HG03064 (cell line): ENCODE data around the gene DHX32.
"Not testable (repeated sequence)": the region's sequence is repeated elsewhere in the genome, so short reads cannot be mapped to it uniquely, and the experiment has no call there.

ENCODE experiments used
- ATAC-seq: cut with Tn5 transposase; IDR thresholded peaks from one replicate; pipeline ENCODE4 v1.9.1; 2021; ENCODE audit warnings: low read depth; ENCODE audit not compliant: unreplicated experiment

Gene DHX32

GRCh38 chr10:125896088-125896934 lies 15.2 kb upstream of the DHX32 start, which contains the start of gene FANK1:
FANK1 (plus strand) TSS chr10:125896564; CDS start chr10:125896643, 79 bp downstream.
- peak; percentile 89 for ATAC-seq

DNA sequence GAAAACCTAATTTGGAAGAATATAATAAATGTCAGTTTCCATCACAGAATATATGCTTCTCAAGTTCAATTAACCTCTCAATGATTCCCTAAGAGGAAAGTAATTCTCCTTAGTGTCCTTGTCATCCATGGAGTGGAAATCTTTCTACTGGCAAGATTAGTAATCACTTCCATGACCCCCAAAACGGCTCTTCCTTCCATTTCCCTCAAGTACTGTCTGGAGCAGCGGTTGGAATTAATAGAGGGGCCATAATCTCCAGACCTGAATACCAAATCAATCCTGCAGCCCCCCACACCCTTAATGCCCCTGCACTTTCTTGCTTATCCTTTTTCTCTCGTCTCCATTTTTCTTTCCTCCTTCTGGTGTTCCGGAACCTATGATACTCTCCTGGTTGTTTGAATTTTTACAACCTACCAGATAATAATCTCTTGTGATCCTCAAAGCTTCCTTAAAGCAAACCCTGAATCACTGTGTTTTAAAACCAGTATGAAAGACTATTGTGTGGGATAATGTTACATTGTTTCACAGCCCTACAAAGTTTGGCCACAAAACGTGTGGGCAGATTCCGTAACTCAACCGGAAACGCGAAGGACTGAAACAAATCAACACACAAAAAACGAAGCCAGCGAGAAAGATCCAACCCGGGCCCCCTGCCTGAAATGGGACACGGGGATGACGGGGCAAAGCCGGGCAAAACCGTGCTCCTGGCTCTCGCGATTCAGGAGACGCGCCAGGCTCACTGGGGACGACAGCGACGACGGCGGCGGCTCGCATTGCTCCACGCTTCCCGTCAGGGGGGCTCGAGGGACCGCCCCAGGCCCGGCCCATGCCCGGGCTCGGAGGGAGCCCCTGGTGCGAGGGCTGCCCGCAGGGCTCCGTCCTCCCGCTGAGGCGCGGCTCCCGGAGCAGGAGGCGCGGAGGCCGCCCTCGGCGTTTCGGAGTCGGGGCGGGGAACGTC lies 14.3 kb upstream of the DHX32 start:
- ATAC-seq, result peak; percentile 55

GRCh38 chr10:125894176-125894575 lies 13.1 kb upstream of the DHX32 start:
- ATAC-seq, result not testable (repeated sequence)

DNA sequence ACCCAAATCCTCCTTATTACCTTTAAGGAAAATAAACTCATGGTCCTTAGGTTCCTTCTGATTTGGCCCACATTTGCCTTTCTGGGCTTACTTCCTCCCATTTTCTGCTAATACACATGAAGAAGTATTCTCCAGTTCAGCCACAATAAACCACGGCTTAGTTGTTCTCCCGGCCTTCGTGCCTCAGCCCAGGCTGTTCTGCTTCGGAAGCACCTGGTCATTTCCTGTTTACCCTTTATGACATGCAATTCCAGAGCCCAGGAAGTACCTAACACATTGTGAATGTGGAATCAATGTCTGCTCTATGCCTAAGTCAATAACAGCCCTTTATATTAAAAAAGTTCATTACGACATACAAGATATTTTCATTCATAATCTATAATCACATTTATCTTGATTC lies 11.3 kb upstream of the DHX32 start:
- ATAC-seq, result not testable (repeated sequence)

DNA sequence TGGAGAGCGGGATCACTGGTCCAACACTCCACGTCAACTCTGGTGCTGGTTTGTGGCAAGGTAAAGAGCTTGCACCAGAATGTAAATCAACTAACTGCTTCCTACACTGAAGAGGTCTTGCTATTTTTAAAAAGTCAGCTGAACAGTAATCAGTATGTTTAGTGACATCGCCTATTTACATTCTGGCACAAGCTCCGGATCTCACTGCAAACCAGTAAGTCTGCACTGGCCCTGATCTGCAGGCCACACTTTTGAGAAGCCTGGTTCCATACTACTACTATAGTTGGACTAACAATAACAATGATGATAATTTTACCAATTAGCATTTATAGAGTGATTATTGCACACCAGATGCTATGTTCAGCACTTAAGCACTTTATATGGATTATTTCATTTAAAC lies 8.3 kb upstream of the DHX32 start:
- ATAC-seq, result not testable (repeated sequence)

GRCh38 chr10:125886914-125887512 lies 5.9 kb upstream of the DHX32 start:
- no peak for ATAC-seq

DNA sequence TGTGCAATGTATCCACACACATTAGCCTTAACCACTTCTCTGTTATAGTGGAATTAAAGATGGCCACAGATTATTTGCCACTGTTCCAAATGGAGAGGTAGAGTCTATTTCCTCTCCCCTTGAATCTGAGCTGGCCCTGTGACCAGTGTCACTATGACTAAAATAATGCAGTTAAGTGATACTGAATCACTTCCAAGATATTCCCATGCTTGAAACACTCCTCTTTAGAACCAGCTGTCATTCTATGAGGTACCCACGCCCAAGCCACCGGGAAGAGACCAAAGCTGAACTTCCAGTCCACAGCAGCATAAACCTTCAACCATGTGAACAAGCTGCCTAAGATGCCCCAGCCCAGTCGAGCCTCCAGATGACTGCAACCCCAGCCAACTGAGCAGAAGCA lies 2.1 kb upstream of the DHX32 start:
- no peak for ATAC-seq

DNA sequence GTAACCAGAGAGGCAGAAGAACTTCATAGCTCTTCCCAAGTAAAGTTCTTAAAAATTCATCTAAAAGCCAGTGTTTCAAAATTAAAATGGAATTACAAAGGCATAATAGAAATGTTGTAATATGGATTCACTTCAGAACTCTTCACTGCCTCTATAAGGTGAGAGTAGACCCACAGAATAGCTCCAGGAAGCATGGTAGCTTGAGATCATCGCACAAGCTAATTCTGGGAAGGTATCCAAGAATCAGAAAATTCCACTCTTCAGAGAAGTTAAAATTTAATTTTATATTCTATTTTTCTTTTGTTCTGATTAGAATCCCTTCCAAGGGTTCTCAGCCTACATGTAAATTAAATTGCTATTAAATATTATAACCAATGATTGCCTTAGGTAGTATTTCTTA lies 1.5 kb upstream of the DHX32 start:
- ATAC-seq, result no peak

DNA sequence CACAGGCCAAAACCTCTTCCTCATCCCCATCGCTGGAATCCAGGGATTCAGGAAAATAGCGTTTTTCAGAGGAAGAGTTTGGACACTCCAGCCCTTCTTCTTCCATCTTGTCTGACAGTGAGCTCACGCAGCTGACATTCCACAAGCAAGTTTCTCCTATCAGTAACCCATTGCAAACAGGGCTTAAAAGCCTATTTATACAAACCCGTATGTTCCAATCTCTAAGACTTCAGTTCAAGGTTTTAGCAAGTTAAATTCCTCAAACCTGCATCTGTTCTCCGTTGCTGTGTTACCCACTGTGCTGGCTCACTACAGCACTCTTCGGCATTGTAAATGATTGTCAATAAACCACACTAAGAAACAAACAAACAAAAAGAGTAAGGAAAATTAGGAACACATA lies 373 bp downstream of the DHX32 start:
- no peak for ATAC-seq

- ATAC-seq, result no peak
Observed at GRCh38 chr10:125878957-125879835, 1.9 kb downstream of the DHX32 start.

GRCh38 chr10:125871338-125871737 lies 9.8 kb downstream of the DHX32 start:
- no peak for ATAC-seq

GRCh38 chr10:125868372-125868975 lies 12.6 kb downstream of the DHX32 start:
- ATAC-seq, result no peak

DNA sequence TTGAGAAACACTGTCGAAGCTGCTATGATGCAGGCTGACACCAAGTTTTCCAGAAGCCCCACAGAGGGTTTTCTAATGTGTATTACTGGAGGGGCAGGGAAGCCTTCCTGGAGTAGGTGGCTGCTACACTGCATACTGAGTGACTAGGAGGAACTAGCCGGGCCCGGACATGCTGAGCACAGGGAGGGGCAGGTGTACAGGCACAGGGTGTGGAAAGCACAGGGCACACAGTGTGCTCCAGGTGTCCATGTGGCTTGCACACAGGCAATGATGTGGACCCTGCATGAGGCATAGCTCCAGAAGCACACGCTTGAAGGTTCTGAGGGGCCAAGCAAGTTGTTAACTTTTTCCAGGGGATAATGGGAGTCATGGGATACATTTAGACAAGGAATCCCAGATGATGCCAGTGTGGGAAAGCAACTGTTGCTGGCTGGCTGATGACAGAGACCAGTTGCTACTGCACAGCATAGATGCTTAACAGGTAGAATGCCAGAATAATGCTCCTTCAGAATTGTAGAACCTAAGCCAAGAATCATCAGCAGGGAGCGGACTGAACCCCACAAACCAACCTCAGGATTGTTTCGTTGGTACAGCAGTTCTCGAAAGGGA lies 14.6 kb downstream of the DHX32 start:
- no peak for ATAC-seq

- no peak for ATAC-seq
Observed at GRCh38 chr10:125865120-125865519, 16.0 kb downstream of the DHX32 start.

DNA sequence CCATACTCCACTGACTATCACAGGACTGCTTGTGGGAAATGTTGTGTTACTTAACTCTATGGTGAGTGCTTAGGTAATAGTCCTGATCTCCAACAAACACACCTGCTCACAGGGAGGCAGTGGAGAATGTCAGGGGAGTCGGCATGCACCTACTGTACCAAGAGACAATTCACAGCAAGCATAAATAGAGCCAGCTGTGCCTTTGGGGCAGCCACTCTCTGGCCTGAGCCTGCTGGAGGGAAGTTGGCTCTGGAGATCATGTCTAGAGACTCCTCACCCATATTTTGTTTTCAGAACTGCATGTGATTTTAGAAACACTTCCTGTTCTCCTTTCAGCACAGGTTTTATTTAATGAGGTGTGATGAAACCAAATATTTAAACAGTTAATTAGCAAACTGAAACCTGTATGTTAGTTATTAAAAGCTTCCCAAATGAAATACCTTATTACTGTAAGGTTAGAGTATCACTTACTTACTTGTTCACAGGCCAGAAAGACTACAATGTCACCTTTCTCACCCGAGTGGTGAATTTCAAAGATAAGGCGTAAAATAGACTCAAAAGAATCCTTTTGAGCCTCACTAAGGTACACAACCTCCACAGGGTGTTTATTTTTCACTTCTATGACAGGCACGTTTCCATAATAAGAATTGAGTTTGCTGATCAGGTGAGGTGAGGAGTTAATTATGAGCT lies 21.8 kb downstream of the DHX32 start:
- no peak for ATAC-seq

DNA sequence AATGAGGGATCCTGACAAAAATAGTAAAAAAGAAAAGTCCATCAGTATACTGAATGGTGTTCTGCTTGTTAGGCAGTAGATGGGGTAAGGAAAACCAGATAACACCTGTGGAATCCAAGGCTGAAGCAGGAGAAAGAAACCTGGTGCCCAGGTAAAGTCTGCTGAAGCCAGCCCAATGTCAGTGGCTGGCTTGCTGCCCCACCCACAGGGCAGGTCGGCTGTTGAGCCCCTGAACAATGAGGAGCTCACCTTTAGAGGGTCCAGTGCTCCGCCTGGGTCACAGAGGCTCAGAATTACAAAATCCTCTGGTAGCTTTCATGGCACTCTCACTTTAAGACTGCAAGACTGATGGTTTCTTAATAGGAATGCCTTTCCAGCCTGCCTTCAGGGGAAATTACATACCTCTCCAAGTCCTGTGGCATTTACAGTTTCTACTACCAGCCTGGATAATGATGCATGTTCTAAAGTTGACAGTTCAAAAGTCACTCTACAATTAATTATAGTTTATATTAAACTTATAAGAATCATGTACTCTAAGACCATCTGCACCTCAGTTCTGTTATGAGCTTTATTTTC lies 23.8 kb downstream of the DHX32 start:
- no peak for ATAC-seq

DNA sequence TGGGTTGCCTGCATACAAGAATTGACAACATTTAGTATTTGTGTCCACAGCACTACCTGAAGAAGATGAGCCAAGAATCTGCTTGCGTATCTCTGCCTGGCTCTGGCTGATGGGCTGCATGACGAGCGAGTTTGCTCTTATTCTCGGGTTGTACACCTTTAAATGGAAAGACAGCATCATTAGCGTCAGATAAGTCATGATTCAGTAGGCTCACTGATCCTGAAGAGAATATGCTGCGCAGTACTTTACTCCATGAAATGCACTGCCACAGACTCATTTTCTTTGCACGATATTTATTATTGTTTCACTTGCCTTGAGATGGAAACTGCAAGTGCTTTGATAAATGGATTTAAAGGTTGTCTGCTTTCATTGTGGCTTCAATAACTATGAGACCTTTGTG lies 28.6 kb downstream of the DHX32 start:
- ATAC-seq, result no peak
